Right hindlimb (tissue), 1 donor: ENCODE results near the gene PCNX1.
"Not testable (repeated sequence)": the region's sequence is repeated elsewhere in the genome, so short reads cannot be mapped to it uniquely, and the experiment has no call there.

Source experiments
- DNase-seq: peaks from one replicate; pipeline ENCODE4 v3.0.0-alpha.2; 2018

Gene PCNX1

DNA sequence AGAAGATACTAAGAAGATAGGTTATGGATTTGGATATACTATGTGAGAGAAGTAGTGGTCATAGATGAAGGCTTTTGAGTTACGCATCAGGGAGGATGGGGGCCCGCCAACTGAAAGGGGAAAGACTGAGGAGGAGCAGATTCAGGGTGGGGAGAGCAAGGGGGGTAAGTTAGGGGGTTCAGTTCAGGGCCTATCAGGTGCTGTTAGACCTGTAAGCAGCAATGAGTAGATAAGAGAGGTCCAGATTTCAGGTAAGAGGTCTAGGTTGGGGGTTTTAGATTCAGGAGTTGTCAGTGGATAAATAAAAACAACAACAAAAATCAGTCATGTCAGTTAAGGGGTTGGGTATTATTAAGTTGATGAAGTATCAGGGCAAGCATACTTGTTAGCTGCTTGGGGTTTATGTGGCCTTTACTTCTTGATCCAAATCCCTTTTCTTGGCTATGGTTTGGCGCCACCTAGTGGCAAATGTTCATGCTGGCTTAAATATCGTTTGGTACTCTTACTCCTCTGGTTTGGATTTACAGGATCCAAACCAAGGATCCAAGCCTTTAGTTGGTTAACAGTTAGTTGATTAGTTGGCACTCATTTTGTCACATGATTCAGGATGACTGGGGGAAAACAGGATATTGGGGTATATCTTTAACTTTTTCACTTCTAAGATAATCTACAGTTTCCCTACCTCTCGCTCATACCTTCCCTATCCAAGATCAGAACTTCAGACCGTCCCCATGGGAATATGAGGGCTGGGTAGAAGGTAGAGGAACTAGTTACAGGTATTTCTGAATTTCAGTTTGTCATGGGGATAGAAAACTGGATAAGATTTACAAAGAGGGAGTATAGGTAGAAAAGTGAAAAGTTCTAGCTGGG is 65.1 kb downstream of the PCNX1 start:
- peak; percentile 84 for DNase-seq

DNA sequence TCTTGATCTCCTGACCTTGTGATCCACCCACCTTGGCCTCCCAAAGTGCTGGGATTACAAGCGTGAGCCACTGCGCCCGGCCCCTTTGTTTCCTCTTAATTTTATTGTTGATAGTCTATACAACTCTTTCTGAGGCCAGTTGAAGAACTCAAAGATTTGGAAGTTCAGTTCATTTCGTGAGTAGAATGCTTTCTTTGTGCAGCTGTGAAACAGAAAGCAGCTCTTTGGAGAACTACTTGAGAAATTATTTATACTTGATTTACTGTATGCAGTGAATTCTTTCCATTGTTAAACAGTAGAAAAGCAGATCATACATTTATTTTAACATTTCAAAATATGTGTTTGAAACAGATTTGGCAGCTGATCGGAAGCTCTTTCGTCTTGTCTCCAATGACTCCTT is 69.3 kb downstream of the PCNX1 start:
- DNase-seq = no peak

DNA sequence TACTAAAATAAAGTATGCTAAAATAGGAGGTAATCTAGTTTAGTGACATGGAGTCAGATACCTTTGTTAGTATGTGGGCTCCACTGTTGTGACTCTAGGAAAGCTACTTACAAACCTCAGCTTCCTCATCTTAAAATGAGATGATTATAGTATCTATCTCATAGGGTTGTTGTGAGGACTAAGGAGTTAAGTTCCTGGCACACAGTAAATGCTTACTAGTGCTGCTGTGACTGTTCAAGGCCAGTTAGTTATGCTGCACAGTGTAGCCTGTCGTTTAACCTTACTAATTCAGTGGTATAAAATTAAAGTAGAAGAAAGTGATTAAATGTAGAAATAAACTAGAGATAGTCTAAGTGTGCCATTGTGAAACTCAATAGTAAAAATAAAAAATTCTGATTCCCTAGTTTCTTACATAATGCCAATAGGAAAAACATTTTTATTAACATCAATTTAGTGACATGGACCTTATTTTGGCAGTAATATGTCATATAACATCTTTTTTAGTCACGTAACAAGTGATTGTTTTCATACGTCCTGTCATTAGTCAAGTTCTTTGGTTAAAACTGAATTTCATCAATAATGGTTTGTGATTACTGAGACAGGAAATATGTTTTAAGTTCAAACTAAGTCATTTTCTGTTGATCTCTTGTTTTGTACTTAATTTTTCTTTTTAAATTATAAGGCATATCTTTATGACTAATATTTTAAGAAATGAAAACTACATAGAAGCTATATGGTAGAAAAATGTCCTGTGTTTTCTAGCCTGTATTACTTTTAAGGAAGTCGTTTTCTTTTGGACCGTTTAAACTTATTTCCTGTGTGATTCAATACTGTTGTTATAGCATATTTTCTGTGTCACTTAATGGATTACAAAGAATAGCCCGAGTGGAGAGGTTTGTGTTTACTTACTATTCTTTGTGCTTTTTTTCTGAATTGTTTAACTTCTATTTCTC is 74.0 kb downstream of the PCNX1 start:
- DNase-seq = no peak

DNA sequence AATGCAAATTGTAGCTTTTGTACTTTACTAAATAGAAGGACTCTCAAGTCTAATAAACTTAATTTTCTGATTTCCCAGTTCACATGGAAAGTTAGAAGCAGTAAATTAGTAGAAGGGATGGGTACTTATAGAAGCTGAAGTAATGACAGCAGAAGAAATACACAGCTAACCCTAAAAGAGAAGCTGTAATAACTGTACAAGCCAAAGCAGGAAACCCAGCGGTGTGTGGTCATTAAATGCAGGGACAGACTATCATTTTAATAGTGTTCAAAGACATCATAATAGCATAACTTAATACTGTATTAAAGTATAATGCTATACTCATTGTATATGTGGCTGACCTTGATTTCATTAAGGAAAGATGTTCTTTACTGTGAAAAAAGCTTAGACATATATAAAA is 74.9 kb downstream of the PCNX1 start:
- DNase-seq = no peak

DNA sequence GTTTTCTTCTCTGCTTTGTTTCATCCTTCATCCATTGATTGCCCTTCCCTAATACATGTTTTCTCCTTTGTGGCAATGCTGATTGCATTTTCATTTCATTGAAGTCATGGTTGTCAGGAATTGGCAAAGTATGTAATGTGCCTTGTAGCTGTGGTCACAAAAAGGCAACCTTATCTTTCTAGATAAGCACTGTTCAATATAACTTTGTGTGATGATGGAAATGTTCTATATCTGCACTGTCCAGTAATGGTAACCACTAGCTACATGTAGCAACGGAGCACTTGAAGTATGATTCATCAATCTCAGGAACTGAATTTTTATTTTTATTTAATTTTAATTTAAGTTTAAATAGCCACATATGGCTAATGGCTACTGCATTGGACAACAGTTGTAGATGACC is 79.8 kb downstream of the PCNX1 start:
- no peak for DNase-seq

DNA sequence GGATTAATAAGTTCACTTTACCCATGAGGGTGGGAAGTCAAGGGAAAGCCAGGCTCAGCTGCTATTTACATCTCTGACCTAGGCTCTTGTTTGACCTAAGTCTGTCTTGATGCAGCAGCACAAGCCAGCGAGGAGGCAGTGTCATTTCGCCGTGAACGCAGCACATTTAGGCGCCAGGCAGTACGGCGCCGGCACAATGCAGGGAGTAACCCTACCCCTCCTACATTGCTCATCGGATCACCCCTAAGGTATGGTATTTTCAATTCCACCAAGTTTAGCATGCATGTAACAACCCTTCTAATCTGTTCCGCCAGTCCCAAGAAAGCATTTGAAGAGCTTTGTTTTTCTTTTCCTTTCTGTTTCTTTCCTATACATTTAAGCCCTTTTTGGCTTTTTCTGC is 81.2 kb downstream of the PCNX1 start:
- no peak for DNase-seq

DNA sequence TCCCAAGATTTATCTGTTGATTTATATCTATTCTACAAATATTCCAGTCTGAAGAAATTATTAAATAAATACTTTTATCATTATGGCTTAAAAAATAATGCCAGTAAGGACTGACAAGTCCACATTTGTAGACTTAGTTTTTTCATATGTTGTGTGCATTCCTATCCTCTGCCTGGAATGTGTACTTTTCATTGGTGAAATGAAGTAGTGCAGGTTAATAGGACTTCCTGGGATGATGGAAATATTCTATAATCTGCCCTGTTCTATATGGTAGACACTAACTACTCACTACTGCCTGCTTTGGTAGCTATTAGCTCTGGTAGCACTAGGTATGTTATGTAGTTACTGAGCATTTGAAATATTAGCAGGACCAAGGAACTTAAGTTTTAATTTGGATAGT is 86.7 kb downstream of the PCNX1 start:
- DNase-seq = no peak

DNA sequence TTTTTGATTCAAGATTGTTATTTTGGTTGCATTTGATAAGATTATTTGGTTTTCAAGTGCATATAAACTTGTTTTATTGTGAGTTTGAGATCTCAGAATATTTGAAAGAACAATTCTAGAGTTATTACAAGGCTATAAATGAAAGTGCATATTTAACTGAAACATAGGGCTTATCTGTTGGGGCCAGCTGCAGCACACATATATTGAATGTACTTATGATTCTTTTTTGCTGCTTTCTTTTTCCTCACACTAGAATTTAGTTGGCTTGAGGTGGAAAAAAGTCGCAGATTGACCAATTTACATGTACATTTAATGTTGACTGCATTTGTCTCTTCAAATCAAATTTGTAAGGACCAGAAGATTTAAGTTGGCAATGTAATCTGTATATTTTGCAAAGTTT is 88.0 kb downstream of the PCNX1 start:
- DNase-seq = no peak

DNA sequence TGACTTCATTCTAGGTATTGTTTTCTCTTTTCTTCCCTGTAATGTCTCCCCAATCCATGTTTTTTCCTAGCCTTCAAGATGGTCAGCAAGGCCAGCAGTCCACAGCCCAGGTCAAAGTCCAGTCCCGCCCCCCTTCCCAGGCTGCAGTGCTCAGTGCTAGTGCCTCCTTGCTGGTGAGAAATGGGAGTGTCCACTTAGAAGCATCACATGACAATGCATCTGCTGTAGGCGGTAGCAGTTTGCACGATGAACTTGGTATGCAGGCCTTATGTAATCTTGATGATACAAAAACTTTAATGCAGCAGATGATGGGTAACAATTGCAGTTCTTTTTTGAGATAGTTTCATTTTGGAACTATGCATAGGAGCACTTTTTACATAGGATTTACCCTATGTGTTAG is 88.4 kb downstream of the PCNX1 start:
- no peak for DNase-seq

DNA sequence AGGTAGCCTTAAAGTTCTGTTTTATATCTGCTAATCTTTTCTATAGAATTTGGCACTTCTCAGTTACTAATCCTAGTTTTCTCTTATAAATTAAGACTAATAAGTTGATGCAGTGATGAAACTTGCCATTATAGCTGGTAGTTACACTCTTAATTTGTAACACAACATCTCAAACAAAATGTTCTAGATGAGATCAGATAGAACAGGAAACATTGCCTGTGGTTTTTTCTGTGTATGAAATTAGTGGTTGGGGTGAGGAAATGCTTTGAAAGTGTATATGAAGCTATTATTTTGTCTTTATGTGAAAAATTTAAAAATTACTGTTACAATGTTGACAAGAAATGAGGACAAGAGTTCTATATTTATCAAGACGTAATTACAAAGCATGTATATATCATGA is 91.9 kb downstream of the PCNX1 start:
- DNase-seq = no peak

DNA sequence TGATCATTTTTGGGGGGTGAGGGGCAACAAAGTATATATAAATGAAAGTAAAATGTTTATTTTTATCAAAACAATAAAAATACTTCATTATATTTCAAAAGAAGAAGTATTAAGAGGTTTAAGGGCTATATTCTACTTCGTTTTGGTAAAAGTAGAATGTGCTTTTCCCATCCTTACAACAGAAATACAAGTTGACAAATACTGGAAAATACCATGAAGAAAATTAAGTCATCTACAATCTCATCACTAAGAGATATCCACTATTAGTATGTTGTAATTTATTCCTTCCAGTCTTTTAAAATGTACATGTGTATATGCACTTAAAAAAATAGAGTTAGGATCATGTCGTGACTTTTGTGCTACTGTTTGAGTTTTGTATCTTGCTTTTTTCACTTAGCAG is 92.8 kb downstream of the PCNX1 start:
- DNase-seq = no peak

DNA sequence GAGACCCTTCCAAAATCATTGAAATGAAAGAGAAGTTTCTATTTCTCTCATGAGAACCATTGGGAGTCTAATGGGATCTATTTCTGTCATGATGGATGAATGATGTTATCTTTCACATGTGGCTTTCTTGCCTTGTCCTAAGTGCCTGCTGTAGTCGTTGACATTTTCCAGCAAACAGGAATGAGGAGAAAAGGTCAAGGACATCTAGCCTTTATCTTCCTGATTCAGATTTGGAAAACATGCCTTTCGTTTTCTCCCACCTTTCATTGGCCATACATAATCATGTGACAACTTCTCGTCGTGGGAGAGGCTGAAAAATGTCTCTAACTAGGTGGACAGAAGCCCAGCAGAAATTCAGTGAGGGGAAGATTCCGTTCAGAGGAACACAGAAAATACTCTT is 94.5 kb downstream of the PCNX1 start:
- DNase-seq = no peak

DNA sequence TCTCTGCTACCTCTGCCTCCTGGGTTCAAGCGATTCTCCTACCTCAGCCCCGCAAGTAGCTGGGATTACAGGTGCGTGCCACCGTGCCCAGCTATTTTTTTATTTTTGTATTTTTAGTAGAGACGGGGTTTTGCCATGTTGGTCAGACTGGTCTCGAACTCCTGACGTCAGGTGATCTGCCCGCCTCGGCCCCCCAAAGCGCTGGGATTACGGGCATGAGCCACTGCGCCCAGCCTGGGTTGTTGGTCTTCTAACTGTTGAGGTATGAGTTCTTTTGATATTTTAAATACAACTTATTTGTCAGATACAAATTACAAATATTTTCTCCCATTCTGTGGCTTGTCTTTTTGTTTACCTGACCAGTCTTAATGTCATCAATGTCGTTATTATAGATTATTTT is 95.9 kb downstream of the PCNX1 start:
- DNase-seq = no peak

DNA sequence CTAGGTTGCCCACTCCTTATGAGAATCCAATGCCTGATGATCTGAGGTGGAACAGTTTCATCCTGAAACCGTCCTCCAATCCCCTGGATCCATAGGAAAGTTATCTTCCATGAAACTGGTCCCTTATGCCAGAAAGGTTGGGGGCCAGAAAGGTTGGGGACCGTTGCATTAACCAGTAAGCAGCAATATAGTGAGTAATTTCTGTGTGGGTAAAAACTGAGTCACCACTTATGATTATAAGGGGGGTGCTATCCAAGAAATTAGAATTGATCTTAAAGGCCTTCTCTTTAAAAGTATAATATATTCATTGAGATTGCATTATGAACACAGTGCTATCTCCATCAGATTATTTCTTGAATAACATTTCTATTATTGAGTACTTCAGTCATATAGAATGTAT is 97.2 kb downstream of the PCNX1 start:
- no peak for DNase-seq

DNA sequence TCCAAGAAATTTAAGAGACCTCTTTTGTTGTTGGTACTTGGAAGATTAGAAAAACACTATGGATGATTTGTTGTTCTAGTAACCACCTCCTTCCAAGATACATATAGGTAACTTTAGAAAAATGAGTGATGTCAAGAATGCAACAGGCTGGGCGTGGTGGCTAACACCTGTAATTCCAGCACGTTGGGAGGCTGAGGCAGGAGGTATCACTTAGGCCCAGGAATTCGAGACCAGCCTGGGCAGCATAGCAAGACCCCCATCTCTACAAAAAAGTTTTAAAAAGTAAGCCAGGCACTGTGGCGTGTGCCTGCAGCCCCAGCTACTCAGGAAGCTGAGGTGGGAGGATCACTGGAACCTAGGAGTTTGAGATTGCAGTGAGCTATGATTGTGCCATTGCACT is 97.8 kb downstream of the PCNX1 start:
- no peak for DNase-seq

DNA sequence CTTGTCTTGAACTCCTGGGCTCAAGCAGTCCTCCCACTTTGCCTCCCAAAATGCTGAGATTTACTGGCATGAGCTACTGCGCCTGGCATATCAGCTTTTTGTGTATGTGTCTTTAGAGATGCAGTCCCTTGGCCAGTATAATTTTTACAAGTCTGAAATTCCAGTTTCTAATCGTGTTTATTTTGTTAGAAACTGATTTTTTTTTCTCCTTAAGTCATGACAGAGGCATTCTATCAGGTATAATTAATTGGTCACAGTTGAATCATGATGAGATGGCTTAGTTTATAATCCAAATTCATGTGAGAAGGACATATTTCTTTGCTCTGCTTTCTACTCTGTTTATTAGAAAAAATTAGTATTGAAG is 98.9 kb downstream of the PCNX1 start:
- no peak for DNase-seq

DNA sequence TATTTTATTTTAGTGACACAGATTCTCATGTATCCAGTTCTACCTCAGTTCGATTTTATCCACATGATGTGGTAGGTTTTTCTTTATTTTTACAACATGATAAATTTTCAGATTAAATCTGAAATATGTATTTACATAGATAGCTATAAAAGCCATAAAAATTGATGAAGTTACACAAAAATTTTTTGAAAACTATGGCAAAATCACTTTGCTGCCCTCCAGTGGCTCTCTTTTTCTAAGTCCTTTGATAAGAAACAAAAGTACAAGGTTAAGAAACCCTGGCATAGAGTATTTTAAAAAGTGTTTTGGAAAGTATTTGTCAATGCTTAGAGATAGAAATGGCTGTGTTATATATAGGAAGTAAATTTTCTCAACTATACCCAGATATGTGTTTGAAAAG is 104.2 kb downstream of the PCNX1 start:
- no peak for DNase-seq

DNA sequence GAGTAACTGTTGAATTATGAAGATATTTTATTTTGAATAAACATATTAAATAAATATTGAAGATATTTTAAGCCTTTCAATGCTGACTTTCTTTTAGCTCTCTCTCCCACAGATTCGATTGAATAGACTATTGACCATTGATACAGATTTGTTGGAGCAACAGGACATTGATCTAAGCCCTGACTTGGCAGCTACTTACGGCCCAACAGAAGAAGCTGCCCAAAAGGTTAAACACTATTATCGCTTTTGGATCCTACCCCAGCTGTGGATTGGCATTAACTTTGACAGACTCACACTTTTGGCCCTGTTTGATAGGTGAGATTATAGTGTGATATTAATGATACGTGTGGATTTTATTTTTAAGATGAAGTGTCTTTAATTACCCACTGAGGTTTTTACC is 105.6 kb downstream of the PCNX1 start:
- DNase-seq = no peak

DNA sequence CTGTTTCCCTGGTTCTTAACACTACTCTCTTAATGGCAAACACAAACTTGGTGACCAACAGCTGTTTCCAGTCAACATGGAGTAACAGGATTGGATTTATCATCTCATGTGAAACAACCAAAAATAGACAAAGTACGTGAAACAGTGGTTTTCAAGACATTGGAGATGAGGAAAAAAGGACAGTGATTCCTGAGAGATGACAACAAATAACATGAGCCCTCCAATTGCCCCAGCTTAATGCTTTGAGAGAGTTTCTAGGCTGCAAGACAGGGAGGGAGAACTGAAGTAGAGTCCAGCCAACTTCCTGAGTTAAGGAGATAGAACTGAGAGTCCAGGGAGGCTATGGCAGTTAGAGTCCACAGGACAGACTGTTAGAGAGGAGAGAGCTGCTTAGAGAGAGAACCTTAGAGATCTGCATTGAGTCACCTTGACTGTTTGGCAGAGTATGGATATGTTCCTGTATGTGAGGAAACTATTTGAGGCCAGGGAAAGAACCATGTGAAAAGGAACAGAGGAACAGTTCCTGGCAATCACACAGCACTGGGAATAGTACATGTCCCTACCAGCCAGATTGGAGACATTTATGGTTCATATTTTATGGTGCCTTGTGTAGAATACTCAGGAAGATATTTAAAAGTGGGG is 106.4 kb downstream of the PCNX1 start:
- DNase-seq = no peak

DNA sequence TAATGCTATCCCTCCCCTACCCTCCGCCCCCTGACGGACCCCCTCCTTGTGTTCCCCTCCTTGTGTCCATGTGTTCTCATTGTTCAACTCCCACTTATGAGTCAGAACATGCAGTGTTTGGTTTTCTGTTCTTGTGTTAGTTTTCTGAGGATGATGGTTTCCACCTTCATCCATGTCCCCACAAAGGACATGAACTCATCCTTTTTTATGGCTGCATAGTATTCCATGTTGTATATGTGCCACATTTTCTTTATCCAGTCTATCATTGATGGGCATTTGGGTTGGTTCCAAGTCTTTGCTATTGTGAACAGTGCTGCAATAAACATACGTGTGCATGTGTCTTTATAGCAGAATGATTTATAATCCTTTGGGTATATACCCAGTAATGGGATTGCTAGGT is 112.7 kb downstream of the PCNX1 start:
- DNase-seq = not testable (repeated sequence)

DNA sequence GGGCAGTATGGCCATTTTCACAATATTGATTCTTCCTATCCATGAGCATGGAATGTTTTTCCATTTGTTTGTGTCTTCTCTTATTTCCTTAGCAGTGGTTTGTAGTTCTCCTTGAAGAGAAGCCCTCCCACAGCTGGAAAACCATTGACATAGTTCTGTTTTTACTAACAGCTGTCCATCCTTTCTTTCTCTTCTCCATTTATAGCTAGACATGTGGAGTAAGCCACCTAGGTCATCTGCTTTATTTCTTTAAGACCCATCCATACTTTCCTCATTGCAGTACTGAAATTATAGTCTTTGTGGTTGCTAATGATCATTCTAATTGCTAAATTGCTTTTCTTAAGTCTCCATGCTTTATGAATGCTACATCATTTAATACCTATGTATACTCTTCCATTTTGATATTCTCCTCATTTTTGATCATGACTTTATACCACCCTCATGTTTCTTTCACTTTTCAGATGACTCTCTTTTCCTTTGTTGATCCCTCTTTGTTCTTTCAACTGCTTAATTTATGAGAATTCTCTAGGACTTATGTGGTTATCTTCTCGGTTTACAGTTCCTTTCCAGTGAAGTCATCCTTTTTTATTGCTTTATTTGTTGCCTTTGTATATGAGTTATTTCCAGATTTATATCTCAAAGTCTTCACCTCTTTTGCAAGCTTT is 114.2 kb downstream of the PCNX1 start:
- DNase-seq = no peak

DNA sequence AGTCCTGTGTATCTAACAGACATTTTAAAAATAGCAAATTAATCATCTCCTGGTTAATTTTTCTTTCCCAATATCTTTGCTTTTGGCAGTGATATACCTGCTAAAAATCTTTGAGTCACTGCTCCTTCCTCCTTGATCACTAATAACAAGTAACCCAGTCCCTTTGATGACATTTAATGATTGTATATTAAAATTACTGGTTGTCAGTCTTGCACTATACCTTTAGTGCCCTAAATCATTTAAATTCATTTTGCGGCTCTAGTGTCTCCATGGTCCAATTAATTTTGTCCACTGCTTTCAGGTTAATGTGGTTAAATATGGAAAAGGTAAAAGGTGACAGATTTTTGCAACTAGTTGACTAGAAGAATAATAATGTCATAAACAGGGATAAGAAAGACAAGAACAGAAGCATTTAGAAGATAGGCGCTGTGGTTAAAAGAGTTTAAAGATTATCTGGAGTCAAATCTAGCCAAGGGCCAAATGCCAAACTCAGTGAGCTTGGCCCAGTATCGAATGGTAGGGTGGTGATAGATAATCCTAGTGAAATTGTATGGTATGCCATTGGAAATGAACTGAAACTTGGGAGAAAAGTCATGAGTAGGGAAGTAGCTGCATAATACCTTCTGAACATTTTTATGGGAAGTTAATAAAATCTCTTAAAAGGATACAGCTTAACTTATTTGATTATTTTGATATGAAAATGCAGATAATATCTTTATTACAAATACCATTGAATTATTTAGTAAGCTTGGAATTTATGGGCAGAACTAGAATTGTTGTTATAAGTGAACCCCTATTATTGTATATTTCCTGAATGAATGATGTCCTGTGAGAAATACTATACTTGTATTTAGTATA is 115.0 kb downstream of the PCNX1 start:
- DNase-seq = no peak
